PC-3 (cell line): Measurements from ENCODE around the gene BAIAP2L2.

Experiments
- EZH2 ChIP-seq: fragments of 300-600 bp; sonication (generic); IDR thresholded peaks from one replicate; pipeline ENCODE4 v1.6.1; 2017; ENCODE audit warnings: antibody characterized with exemption, mild to moderate bottlenecking, low read length; ENCODE audit not compliant: unreplicated experiment
- EZH2phosphoT487 ChIP-seq: fragments of 300-600 bp; sonication (generic); IDR thresholded peaks from 2 replicates; pipeline ENCODE4 v1.6.1; 2018; ENCODE audit warnings: mild to moderate bottlenecking, antibody characterized with exemption, low read length, borderline replicate concordance
- TF ChIP-seq, protein P1 (sequence below): fragments of 300-600 bp; sonication (generic); conservative IDR thresholded peaks from 2 replicates; pipeline ENCODE4 v1.5.1; 2017; ENCODE audit warnings: antibody characterized with exemption, low read depth, mild to moderate bottlenecking, low read length

DNA sequence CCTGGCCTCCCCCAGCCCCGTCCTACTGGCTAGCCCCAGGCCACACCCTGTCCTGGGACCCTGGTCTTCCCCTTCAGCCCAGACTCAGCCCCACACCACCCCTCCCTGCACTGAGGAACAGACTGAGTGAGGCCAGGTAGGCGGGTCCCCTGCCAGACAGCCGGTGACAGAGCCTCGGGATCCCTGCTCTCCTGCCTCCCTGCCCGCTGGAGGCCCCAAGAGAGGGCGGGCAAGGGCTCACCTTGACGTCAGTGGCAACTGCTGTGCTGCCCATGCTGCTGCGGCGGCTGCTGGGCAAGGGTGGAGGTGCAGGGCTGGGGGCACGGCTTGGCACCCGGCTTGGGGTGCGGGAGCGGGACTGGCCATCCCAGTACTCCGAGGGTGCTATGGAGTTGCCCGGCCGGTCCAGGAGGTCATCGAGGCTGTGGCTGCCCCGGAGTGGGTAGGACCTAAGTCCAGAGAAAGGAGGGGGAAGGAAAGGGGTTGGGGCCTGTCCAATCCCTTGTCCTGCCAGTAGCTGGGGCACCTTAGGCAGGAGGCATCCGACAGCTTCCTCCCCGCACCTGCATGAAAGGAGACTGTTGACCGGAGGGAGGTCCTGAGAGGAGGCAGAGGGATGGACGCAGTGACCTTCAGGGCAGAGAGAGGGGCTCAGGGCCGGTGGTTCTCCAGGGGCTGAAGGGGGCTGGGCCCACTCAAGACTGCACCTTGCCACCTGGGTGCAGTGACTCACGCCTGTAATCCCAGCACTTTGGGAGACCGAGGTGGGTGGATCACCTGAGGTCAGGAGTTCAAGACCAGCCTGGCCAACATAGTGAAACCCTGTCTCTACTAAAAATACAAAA, 24.3 kb downstream of the BAIAP2L2 start:
- TF ChIP-seq, protein P1, sequence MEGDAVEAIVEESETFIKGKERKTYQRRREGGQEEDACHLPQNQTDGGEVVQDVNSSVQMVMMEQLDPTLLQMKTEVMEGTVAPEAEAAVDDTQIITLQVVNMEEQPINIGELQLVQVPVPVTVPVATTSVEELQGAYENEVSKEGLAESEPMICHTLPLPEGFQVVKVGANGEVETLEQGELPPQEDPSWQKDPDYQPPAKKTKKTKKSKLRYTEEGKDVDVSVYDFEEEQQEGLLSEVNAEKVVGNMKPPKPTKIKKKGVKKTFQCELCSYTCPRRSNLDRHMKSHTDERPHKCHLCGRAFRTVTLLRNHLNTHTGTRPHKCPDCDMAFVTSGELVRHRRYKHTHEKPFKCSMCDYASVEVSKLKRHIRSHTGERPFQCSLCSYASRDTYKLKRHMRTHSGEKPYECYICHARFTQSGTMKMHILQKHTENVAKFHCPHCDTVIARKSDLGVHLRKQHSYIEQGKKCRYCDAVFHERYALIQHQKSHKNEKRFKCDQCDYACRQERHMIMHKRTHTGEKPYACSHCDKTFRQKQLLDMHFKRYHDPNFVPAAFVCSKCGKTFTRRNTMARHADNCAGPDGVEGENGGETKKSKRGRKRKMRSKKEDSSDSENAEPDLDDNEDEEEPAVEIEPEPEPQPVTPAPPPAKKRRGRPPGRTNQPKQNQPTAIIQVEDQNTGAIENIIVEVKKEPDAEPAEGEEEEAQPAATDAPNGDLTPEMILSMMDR, result no peak
- TF ChIP-seq EZH2, result no peak
- no peak for TF ChIP-seq EZH2phosphoT487
